AG08396 (cell line): ENCODE measurements around the gene NBR1.
"Not testable (repeated sequence)": the region's sequence is repeated elsewhere in the genome, so short reads cannot be mapped to it uniquely, and the experiment has no call there.

Source experiments
- DNase-seq: peaks from one replicate; pipeline ENCODE4 v3.0.0; 2012; ENCODE audit warnings: low spot score, mixed read lengths

Gene NBR1

GRCh38 chr17:43216369-43216761, 45.4 kb downstream of the NBR1 start:
- DNase-seq, result no peak

GRCh38 chr17:43216762-43217613, 46.0 kb downstream of the NBR1 start:
- DNase-seq, result no peak

GRCh38 chr17:43217614-43218087, 46.6 kb downstream of the NBR1 start:
- no peak for DNase-seq

- no peak for DNase-seq
Observed at GRCh38 chr17:43219001-43219400, 48.0 kb downstream of the NBR1 start.

GRCh38 chr17:43219746-43220380, 48.8 kb downstream of the NBR1 start:
- no peak for DNase-seq

- no peak for DNase-seq
Observed at GRCh38 chr17:43220511-43221125, 49.6 kb downstream of the NBR1 start.

GRCh38 chr17:43224146-43224705, 53.2 kb downstream of the NBR1 start:
- no peak for DNase-seq

GRCh38 chr17:43226393-43226792, 55.4 kb downstream of the NBR1 start:
- DNase-seq, result no peak

GRCh38 chr17:43228020-43228782, 57.2 kb downstream of the NBR1 start, which contains the start of gene CCDC200:
TSS of gene CCDC200 (minus strand) at chr17:43228623. CDS start at chr17:43228554, 69 bp downstream.
- DNase-seq, result not testable (repeated sequence)

GRCh38 chr17:43231205-43232020, 60.4 kb downstream of the NBR1 start:
- not testable (repeated sequence) for DNase-seq

- DNase-seq, result not testable (repeated sequence)
Observed at GRCh38 chr17:43232021-43232699, 61.1 kb downstream of the NBR1 start.

GRCh38 chr17:43233263-43233662, 62.2 kb downstream of the NBR1 start:
- not testable (repeated sequence) for DNase-seq

GRCh38 chr17:43233877-43234276, 62.9 kb downstream of the NBR1 start, which contains the start of gene RNU2-1:
TSS of gene RNU2-1 (minus strand) at chr17:43233977.
- DNase-seq, result not testable (repeated sequence)

GRCh38 chr17:43239597-43239996, 68.6 kb downstream of the NBR1 start:
- DNase-seq, result not testable (repeated sequence)

- DNase-seq, result not testable (repeated sequence)
Observed at GRCh38 chr17:43240596-43241352, 69.8 kb downstream of the NBR1 start.

GRCh38 chr17:43246456-43246855, 75.4 kb downstream of the NBR1 start:
- DNase-seq, result not testable (repeated sequence)
